K562 (cell line): ENCODE data around the gene CAMK2N1. TPM values are rescaled to one million over a fixed set of nuclear protein-coding genes. Genes with fewer than 3 reads are reported as not detected.

ENCODE experiments used
- ATAC-seq: fragments of 200-7000 bp; cut with Tn5 transposase; 3 replicates; pipeline ENCODE4 v1.9.1; 2020; ENCODE audit warnings: moderate library complexity
- BruUV-seq: library from RNA; stranded (reverse); fragments of 400-500 nt; replicated peaks from 2 replicates; lab custom pipeline; 2021; lab: Mats Ljungman, UMichigan
- CTCF ChIA-PET: fragments of 300-600 bp; formaldehyde crosslinking; extraction: SDS; loops from one replicate; lab custom pipeline; 2021; ENCODE audit warnings: low intra/inter-chr PET ratio; lab: Yijun Ruan, JAX
- POLR2A ChIA-PET: fragments of 300-600, 350-650 bp; sonication (Branson Sonifier 250); formaldehyde crosslinking; extraction: SDS; loops from one replicate; lab custom pipeline; 2021; ENCODE audit warnings: antibody characterized with exemption, inconsistent platforms; lab: Yijun Ruan, JAX
- DNase-seq, 4 experiments: peaks; one replicate each; pipeline versions ENCODE4 v3.0.0 to v3.0.0-alpha.2; 2011 to 2018; ENCODE audit warnings: low spot score in 3 of 4, mixed read lengths in 3 of 4; ENCODE audit errors: extremely low read depth in 1 of 4
- FAIRE-seq: peaks from 2 replicates; lab custom pipeline; 2011; peaks lifted over from hg19 to GRCh38; lab: Jason Lieb, UNC
- H2AFZ ChIP-seq: 2 replicates; pipeline ENCODE4 v1.6.0; 2011; ENCODE audit warnings: low read depth, low read length, control low read depth, inconsistent platforms
- H3K27ac ChIP-seq: fragments of 200-600 bp; 3 replicates; pipeline ENCODE4 v1.8.0; 2011; ENCODE audit warnings: low read depth, mild to moderate bottlenecking, control low read depth, inconsistent platforms, low read length, moderate library complexity, mixed read lengths; ENCODE audit errors: extremely low read depth
- H3K27me3 ChIP-seq, 2 experiments: fragments of 300-600 bp in 1 of 2; 2 replicates in 1 of 2; 3 replicates in 1 of 2; pipeline versions ENCODE4 v1.6.0 to v1.8.0; 2011; ENCODE audit warnings: inconsistent platforms in 2 of 2, low read length in 2 of 2, mild to moderate bottlenecking in 1 of 2, mixed read lengths in 1 of 2, moderate library complexity in 1 of 2; ENCODE audit not compliant: control insufficient read depth in 2 of 2, insufficient read depth in 2 of 2
- H3K36me3 ChIP-seq: fragments of 300-600 bp; 3 replicates; pipeline ENCODE4 v1.8.0; 2011; ENCODE audit warnings: mild to moderate bottlenecking, low read length, inconsistent platforms; ENCODE audit not compliant: control insufficient read depth, insufficient read depth
- H3K4me1 ChIP-seq, 2 experiments: fragments of 200-600 bp in 1 of 2; replicated peaks in 1 of 2; 2 replicates in 1 of 2; 3 replicates in 1 of 2; pipeline versions ENCODE4 v1.5.1 to v1.8.0; 2011; ENCODE audit warnings: inconsistent platforms in 2 of 2, low read length in 2 of 2, mild to moderate bottlenecking in 1 of 2, mixed read lengths in 1 of 2, moderate library complexity in 1 of 2; ENCODE audit not compliant: control insufficient read depth in 2 of 2, insufficient read depth in 2 of 2
- H3K4me2 ChIP-seq: 2 replicates; pipeline ENCODE4 v1.6.1; 2011; ENCODE audit warnings: low read length, control low read depth, inconsistent platforms, mixed read lengths; ENCODE audit not compliant: insufficient read depth
- H3K4me3 ChIP-seq: fragments of 200-600 bp; sonication (generic), shearing (Covaris generic); 2 replicates; pipeline ENCODE4 v1.5.1; 2016; ENCODE audit warnings: control low read depth, inconsistent platforms
- H3K79me2 ChIP-seq: fragments of 200-600 bp; 3 replicates; pipeline ENCODE4 v1.8.0; 2011; ENCODE audit warnings: low read length, inconsistent platforms; ENCODE audit not compliant: control insufficient read depth, insufficient read depth
- H3K9ac ChIP-seq, 2 experiments: 2 replicates each; pipeline versions ENCODE4 v1.6.0 to v1.6.1; 2011; ENCODE audit warnings: low read depth in 2 of 2, low read length in 2 of 2, control low read depth in 1 of 2, inconsistent platforms in 1 of 2, mild to moderate bottlenecking in 1 of 2, mixed read lengths in 1 of 2; ENCODE audit not compliant: insufficient read depth in 1 of 2
- H3K9me1 ChIP-seq: one replicate; pipeline ENCODE4 v1.6.0; 2011; ENCODE audit warnings: inconsistent platforms, mild to moderate bottlenecking, low read length, moderate library complexity; ENCODE audit not compliant: control insufficient read depth, insufficient read depth
- H3K9me3 ChIP-seq: replicated peaks from 2 replicates; pipeline ENCODE4 v1.5.1; 2011; ENCODE audit warnings: low read depth, low read length, inconsistent platforms; ENCODE audit not compliant: control insufficient read depth, insufficient read depth
- H4K20me1 ChIP-seq: replicated peaks from 2 replicates; pipeline ENCODE4 v1.6.1; 2011; ENCODE audit warnings: low read length, inconsistent platforms, mixed read lengths; ENCODE audit not compliant: control insufficient read depth, insufficient read depth
- HNRNPK ChIP-seq: fragments of 200-400 bp; formaldehyde crosslinking; IDR thresholded peaks from one replicate; pipeline ENCODE4 v1.6.1; 2018; ENCODE audit warnings: mild to moderate bottlenecking, low read depth, low read length; ENCODE audit not compliant: poor library complexity, severe bottlenecking
- RFX1 ChIP-seq: fragments of 450-650 bp; IDR thresholded peaks from 2 replicates; pipeline ENCODE4 v1.6.1; 2016; ENCODE audit warnings: mild to moderate bottlenecking, moderate library complexity
- WGBS: fragments of 100-300 bp; shearing (Covaris generic); methylation state at CpG from one replicate; pipeline ENCODE4 v1.1.6; 2016; ENCODE audit warnings: low coverage, mixed read lengths; ENCODE audit not compliant: insufficient coverage; ENCODE audit errors: missing lambda C conversion rate; 5-methylcytosine and 5-hydroxymethylcytosine counted together
- in situ Hi-C: fragments of 300-500 bp; cut with MboI; formaldehyde crosslinking; loops from 4 replicates; pipeline ENCODE4 v1.15.0; 2018; ENCODE audit warnings: inconsistent platforms, mixed read lengths
- intact Hi-C: fragments of 100-400 bp; cut with micrococcal nuclease; formaldehyde crosslinking; loops from 2 replicates; pipeline ENCODE4 v1.14.2; 2022
- polyA plus RNA-seq, 8 experiments: library from polyadenylated mRNA; depleted of rRNA in 4 of 8; stranded (reverse) in 5 of 8; unstranded in 3 of 8; fragments of >200 nt; fragmentation: Nextera tagmentation in 2 of 8; fragmentation: Illumina TruSeq in 1 of 8; extraction: Ambion mirVana in 2 of 8; extraction: Trizol in 1 of 8; gene quantifications; 2 replicates each; pipeline versions ENCODE4 v1.2.1 to v1.2.3, GENCODE V29; 2011 to 2014; ENCODE audit warnings: inconsistent platforms in 1 of 8, missing spikeins in 1 of 8
- total RNA-seq, 7 experiments: library from RNA; depleted of rRNA in 6 of 7; stranded (reverse); fragments of >200 nt in 6 of 7; fragmentation: Illumina TruSeq in 2 of 7; extraction: Trizol in 2 of 7; gene quantifications; 2 replicates each; pipeline versions ENCODE4 v1.2.1 to v1.2.3, GENCODE V29; 2011 to 2021; ENCODE audit warnings: low replicate concordance in 1 of 7
- TF ChIP-seq, protein P1 (sequence below): fragments of 250-450 bp; sonication (Bioruptor Pico); IDR thresholded peaks from 2 replicates; pipeline ENCODE4 v1.8.0; 2021; ENCODE audit warnings: moderate library complexity, mild to moderate bottlenecking, inconsistent platforms

Gene CAMK2N1
- total and polyA plus RNA-seq, 9 of the 15 experiments (the other 6 are each of a cell fraction or from before 2014, with no cell fraction given), result 0.09 to 1.4 (median 0.34) TPM

DNA sequence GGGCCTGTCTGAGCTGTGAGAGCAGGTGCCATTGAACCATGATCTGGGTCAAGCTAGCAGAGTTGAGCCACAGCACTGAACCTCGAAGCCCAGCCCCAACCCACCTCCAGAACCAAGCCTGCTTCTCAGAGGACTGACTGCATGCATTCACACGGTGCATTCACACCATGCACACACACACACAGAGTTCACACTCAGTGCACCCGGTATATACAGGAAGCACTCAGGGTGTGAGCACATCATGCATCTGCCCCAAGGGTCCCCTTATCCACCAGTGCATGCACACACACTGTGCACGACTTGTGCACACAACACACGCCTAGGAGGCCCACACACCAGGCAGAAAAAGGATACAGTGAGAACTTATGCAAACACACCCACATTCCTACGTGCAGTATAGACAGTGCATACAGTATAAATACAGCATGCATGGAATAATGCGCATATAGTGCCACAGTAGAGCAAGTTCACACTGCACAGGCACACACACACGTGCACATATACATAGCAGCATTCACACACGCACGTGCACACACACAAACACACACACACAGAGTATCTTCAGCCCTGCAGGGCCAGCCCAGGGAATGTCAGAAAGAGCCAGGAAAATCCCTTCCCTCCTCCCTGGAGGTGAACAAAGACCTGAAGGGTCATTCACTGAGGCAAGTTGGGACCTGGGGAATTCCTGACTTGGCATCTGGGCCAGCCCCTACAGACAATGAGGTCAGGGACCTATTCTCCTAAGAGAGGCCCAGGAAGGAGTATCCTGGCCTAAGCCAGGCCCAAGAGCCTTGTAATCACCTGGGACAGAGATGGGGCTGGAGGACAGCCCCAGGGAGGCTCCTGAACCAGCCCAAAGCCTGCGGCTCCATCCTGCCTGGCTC lies 42.1 kb downstream of the CAMK2N1 start:
- no peaks in the 10 kb centered on the region for H4K20me1 ChIP-seq
- no peak for TF ChIP-seq HNRNPK
- TF ChIP-seq, all 486 proteins: peak for 0
- Histone ChIP-seq H3K9ac (no peak overlapping the region), H3K4me2 (no peak overlapping the region), H3K4me3 (no peak overlapping the region), H3K9me3 (no peaks in the 10 kb centered on the region), H3K79me2 (no peaks in the 10 kb centered on the region), H3K27ac (no peak overlapping the region), H3K9me1 (no peaks in the 10 kb centered on the region), H3K36me3 (no peaks in the 10 kb centered on the region), H3K27me3 (peaks cover 2 to 40% of the 10 kb centered on the region in 2 experiments; a peak in 2 of 5 replicates), H2AFZ (no peak overlapping the region), H3K4me1 (no peaks in the 10 kb centered on the region)
- BruUV-seq, result no TSS peak
- ATAC-seq (no peak), DNase-seq (no peak), FAIRE-seq (no peak)
- in situ Hi-C loops (no loop called here), intact Hi-C loops (no loop called here)
- ChIA-PET POLR2A (no interaction called here), CTCF (no interaction called here)
- WGBS, result 2% methylated on average over 11 of the region's 11 CpGs

DNA sequence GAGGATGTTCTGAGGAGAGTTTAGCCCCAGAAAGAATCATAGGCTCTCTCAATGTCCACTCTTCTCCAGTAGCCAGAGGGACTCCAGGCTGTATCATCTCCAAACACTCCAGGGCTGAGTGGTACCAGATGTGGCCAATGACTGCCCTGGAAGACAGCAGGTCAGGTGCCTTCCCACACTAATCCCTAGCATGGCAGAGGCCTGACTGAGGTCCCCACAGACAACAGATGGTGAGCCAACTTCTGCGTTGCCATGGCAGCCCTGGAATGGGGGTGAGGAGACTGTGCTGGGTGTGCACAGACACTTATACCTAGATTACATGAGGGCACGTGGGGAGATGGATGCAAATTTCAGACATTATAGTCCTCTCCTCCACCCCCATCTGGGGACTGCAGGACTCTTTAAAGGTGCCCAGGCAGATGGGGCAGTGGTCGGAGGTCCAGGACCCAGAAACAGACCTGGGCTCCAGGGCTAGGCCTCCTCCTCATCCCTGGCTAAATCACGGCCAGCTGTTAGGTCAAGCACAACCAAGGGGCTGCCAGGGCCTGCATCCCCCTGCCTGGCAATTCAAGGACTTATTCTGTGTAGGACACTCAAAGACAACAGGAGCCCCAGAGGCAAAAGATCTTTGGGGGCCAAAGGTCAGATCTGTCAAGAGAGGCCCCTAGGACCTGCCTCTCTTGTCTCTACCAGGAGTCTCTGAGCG lies 42.9 kb downstream of the CAMK2N1 start:
- Histone ChIP-seq H4K20me1 (no peaks in the 10 kb centered on the region), H3K4me1 (no peaks in the 10 kb centered on the region), H3K79me2 (no peaks in the 10 kb centered on the region), H2AFZ (no peak overlapping the region), H3K4me3 (no peak overlapping the region), H3K9ac (no peak overlapping the region), H3K27ac (no peak overlapping the region), H3K4me2 (no peak overlapping the region), H3K9me1 (no peaks in the 10 kb centered on the region), H3K27me3 (peaks cover 2 to 35% of the 10 kb centered on the region in 2 experiments; a peak in 2 of 5 replicates), H3K9me3 (no peaks in the 10 kb centered on the region), H3K36me3 (no peaks in the 10 kb centered on the region)
- WGBS, result 2% methylated on average over 5 of the region's 5 CpGs
- DNase-seq, result no peak
- TF ChIP-seq, protein P1, sequence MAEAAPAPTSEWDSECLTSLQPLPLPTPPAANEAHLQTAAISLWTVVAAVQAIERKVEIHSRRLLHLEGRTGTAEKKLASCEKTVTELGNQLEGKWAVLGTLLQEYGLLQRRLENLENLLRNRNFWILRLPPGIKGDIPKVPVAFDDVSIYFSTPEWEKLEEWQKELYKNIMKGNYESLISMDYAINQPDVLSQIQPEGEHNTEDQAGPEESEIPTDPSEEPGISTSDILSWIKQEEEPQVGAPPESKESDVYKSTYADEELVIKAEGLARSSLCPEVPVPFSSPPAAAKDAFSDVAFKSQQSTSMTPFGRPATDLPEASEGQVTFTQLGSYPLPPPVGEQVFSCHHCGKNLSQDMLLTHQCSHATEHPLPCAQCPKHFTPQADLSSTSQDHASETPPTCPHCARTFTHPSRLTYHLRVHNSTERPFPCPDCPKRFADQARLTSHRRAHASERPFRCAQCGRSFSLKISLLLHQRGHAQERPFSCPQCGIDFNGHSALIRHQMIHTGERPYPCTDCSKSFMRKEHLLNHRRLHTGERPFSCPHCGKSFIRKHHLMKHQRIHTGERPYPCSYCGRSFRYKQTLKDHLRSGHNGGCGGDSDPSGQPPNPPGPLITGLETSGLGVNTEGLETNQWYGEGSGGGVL (CRISPR knock-in tag), result no peak
- TF ChIP-seq RFX1, result peak; percentile 26; the same call in 1 of the 2 replicates
- ChIA-PET POLR2A (interaction anchor here (0.6 kb wide), 1 partner anchor 12 kb away, joined by 4 read pairs; no protein-coding TSS in a partner anchor), CTCF (no interaction called here)
- no TSS peak for BruUV-seq
- no peak for FAIRE-seq
- in situ Hi-C loops, result no loop called here
- intact Hi-C loops, result no loop called here
- ATAC-seq, result no peak
